ENCODE data around the gene SEC14L1.
"Not testable (repeated sequence)": the region's sequence is repeated elsewhere in the genome, so short reads cannot be mapped to it uniquely, and the experiment has no call there.

SEC14L1 gene

DNA sequence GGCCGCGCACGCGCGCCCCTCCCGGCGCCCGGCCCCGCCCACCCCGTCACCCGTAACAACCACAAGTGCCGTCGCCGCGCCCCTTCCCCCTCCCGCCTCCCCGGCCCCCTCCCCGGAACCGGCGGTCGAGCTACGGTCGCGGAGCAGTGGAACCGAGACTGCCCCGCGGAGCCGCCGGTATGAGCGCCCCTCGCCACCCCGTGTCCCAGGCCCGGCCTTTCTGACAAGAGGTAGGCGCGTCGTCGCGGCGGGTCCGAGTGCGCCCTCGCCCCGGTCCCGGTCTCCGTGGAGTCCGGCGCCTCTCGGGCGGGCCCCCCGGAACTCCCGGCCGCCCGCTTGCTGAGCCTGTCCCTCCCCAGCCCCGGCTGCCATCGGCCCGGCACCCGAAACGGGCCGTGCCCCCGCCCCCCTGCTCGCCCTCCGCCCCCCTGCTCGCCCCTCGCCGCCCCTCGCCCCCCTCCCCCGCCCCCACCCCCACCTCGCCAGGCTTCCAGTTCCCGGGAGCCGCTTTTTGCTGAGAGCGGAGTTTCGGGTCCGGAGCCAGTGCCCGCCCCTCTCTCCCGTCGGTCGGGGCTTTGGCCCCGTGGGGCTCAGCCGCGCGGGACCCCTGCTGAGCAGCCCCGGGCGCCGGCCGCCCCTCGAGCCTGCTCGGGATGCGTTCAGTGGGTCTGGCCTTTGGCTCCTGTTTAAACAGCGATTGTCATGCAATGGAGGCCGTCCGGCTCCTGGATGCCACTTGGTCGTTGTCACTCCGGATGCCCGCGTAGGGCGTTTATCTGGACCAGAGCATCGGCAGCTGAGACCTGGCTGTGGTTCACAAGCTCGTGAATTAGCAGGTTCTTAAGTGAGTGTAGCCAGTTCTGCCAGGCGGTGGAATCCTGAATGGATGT lies at the start of gene SEC14L1:
Gene SEC14L1, plus strand, starts transcription at position 92 of the 890 bp plus-strand sequence. CDS start 2,628 bp downstream, outside the sequence.
- peak; percentile 17 to 21 for DNase-seq

DNA sequence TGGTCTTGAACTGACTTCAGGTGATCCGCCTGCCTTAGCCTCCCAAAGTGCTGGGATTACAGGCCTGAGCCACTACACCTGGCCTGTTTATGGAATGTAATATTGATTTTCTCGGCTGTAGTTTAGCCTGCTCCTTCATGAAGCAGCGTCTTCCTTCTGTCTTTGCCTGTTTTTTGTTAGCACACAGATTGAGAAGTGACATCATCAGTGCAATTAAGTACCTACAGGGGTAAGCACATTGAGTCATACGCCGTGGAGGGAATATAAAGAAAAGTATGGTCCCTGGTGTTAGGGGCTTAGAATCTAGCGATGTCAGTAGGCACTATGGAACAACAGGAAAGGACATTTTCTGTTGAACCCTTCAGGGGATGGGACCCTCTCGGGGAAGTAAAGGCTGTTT lies 48.7 kb upstream of the SEC14L1 start:
- no peak for DNase-seq

DNA sequence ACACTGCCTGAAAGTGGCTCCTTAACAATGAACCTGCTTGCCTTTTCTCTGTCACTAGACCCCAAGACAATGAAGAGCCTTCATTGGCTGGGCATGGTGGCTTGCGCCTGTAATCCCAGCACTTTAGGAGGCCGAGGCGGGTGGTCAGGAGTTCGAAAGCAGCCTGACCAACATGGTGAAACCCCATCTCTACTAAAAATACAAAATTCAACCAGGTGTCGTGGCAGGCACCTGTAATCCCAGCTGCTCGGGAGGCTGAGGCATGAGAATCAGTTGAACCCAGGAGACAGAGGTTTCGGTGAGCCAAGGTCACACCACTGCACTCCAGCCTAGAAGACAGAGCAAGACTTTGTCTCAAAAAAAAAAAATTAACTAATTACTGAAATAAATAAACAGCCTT lies 45.3 kb upstream of the SEC14L1 start:
- no peak for DNase-seq

DNA sequence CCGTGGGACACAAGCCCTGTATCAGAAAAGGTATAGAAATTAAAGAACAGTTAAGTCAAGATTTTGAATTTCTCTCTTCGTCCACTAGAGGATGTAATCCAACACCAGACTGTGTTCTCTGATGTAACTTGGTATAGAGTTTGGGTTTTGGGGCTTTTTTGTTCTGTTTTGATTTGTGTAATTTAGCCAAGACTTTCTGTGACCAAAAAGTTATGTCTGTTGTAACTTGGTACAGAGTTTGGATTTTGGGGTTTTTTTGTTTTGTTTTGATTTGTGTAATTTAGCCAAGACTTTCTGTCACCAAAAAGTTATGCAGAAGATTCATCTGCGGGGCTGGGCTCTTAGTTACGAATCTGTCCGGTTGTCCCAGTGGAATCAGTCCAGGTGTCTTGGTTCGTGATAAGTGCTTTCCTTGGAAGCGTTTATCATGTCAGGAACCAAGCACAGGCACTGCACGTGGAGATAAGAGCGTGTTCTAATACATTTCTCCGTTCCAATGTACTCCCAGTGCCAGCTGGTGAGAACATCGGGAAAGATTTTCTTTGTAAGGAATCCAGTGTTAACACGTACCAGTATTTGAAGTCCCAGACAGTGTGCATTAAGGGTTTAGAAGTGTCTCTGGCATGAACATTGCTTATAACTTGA lies 44.1 kb upstream of the SEC14L1 start:
- no peak for DNase-seq

DNA sequence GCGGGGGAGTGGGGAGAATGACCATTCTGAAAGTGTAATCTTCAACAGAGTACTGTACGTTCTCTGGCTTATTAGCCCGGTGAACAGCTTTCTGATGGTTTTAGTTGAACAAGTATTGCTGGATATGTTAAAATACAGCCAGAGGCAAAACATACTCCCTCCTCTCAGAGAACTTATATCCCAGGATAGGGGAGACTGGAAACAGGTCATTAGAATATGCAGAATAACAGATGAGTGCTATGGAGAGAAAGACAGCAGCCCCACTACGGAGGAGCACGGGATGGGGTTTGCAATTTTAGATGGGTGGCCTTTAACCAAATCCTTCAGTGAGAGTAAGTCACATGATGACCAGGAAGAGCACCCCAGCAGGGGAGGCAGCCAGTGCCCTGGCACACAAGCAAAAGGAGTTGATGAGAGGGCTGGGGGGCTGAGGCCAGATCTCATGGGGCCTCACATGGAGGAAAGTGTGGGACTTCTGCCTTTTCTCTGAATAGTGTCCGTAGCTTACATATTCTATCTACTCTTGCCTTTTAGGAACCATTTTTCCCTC lies 43.1 kb upstream of the SEC14L1 start:
- no peak for DNase-seq

DNA sequence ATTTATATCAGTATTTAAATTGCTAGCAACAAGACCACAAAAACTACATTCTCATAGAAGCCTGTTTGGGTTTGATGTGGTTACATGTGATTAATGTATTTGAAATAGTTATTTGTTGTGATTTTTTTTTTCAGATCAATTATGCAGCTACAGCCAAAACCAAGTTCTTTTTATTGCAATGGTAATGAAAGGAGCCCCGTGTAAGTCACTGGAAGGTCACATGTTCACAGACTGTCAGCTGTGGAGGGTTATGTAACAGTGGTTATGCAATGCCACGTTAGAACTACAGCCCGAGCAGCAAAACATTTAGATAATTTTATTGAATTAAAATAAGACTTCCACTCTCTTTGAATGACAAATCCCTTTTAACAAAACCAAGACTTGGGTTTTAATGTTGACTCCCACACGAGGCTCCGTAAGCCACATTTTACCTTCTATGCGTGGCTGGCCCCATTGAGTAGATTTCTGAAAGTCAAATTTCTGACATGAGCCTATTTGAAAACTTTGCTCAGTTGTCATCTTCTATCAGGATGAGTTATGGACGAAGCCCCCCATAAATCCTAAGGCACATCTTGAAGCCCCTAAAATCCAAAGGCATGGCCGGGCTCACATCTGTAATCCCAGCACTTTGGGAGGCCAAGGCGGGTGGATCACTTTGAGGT lies 41.8 kb upstream of the SEC14L1 start:
- DNase-seq: no peak

DNA sequence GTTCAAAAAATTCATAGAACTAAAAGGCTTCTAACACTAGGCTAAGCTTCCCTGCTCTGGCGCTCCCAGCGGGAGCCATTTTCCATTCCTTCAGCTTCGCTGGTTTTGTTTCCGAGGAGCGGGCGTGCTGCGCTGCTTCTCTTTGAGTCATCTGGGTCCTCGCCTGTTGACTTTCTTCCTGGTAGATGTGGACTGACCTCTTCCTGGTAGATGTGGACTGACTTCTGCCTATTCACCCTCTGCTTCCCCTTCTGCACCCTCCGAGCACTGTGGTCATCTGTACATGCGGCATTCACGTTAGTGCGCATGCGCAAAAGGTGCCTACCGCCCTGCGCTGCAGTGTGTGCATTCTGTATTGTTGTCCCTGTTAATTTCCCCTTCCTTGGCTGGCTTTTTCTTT lies 40.8 kb upstream of the SEC14L1 start:
- no peak for DNase-seq

DNA sequence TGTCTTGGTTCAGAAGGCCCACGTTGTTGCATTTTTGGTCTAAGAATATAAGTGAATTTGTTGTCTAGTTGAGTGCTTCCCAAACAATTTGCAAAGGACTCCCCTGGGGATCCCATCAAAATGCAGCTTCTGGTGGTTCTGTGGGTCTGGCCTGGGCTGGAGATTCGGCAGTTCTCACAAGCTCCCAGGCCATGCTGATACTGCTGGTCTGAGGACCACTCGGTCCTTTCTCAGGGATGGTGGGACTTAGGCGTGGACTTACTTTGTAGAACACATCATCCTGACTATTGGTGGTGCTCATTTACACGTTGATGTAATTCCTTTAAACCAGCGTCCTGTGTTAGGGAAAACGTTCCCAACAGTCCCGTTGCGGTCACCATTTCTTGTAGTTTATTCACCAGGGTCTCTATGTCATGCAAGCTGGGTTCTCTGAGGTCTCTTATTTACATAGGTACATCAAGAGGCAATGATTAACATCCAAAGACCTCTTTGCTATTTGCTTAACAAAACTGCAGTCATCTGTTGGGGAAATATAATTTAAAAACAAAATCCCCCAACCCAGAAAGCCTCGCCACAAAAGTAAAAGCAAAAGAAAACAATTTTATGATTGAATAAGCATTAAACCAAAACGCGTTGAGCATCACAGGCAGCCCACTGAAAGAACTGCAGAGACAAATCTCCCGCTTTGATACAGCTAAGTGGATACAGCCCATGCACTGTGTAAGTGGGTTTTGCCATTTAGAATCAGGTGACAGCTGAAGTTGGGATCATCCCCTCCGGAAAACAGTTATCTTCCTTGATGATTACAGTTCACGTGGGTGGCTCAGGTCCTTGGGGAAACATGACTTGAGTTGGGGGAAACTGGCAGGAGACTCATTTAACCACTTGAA lies 39.0 kb upstream of the SEC14L1 start:
- DNase-seq: no peak

DNA sequence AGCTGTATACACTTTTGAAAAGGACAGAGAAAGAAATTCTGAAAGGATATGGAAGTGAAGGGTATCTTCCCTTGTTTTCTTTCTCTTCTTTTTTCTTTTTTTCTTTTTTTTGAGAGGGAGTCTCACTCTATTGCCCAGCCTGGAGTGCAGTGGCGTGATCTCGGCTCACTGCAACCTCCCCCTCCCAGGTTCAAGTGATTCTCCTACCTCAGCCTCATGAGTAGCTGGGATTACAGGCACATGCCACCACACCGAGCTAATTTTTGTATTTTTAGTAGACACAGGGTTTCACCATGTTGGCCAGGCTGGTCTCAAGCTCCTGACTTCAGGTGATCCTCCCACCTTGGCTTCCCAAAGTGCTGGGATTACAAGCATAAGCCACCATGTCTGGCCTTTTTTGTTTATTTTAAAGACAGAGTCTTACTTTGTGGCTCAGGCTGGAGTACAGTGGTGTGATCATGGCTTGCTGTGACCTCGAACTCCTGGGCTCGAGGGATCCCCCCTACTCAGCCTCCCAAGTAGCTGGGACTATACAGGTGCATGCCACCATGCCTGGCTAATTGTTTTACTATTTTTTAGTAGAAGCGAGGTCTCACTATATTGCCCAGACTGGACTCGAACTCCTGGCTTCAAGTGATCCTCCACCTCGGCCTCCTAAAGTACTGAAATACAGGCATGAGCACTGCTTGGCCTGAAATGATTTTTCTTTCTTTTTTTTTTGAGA lies 38.2 kb upstream of the SEC14L1 start:
- not testable (repeated sequence) for DNase-seq

DNA sequence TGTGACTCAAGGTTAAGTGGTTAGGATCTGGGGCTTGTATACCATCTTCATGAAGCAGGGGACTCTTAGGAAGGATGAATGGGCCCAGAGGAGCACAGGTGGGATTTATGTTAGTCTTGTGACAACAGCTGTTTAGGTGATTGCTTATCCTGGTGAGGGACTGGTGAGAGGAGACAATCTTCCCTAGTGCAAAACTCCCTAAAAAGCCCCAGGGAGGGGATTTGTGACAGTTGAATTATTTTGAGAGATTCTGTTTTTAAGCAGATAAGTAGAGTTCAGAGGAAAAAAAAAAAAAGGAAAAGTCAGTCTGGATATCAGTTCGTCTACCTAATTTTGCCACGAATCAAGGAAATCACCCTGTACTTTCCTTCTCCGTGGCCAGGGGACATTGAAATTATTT lies 35.1 kb upstream of the SEC14L1 start:
- no peak for DNase-seq

DNA sequence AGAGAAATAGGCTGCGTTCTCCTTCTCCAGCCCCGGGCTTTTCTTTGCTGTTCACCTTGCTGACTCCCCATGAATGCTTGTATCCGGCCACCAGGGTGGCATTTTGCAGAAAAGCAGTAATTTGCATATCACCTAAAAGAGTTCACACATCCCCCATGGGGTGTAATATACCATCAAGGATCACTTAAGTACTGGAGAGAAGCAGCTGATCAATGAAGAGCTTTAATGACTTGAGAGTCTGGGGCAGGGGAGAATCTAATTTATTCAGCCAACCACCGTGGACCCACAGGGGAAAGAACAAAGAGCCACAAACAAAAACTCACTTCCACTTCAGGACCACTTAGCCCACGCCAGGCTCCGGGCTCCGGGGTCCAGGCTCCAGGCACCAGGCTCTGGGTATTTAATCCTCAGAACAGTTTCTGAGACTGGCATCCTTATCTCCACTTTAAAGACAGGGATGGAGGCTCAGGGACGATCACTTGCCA lies 33.9 kb upstream of the SEC14L1 start:
- DNase-seq: no peak

DNA sequence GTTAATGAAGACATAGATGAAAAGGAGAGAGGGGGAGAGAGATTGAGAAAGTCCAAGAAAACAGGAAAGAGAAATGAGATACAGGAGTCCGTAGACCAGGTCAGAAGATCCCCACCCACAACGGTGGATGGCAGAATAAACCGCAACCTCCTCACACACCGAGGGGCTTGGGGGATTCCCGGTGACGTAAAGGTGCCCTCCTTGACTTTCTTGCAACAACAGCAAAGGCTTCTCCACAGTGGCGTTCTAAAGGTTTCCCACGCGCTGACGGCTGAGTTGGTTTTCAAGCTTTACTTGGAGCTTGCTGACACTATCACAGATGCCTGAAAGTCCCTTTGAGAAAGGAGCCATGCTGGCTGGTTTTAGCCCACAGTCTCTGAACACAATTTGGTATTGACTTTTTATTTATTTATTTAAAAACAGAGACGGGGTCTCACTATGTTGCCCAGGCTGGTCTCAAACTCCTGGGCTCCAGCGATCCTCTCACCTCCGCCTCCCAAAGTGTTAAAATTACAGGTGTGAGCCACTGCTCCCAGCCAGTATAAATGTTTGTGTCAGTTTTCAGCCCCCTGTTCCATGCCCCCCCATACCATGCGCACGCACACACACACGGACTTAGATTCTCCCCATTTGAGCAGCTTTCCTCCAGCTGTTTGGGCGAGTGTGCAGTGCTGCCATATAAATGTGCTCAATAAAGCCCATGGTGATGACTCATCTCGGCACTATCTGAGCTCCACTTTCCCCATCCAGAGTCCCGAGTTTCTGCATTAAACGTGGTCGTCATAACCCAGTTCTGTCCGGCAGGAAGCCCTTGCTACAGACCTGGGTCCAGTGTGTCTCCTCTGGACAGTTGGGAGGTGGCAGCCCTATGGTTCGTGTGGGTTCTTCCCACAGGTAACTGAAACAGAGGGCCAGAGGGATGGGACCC lies 33.0 kb upstream of the SEC14L1 start:
- peak; percentile 25 to 26 for DNase-seq

DNA sequence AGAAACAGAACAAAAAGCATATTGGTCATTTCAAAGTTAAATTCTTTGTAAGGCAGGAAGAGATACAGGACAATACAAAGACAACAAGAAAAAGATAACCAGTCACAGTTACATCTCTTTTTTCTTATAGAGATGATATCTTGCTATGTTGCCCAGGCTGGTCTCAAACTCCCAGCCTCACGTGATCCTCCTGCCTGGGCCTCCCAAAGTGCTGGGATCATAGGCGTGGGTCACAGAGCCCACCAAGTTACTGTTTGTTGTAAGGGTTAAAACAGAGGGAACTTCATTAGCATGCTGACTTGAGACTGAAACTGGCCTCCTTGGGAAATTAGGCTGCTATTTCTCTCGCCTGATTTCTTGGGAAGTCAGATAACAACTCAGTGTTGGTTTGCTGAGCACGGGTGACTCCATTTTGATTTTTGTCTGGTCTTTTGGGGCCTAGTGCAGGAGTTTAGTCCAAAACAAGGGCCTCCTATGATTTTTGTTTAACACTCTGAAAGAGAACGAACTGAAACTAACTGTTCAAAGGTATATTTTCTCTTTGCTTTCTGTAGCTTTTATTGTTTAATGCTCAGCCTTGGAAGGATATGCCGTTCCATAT lies 31.5 kb upstream of the SEC14L1 start:
- no peak for DNase-seq

DNA sequence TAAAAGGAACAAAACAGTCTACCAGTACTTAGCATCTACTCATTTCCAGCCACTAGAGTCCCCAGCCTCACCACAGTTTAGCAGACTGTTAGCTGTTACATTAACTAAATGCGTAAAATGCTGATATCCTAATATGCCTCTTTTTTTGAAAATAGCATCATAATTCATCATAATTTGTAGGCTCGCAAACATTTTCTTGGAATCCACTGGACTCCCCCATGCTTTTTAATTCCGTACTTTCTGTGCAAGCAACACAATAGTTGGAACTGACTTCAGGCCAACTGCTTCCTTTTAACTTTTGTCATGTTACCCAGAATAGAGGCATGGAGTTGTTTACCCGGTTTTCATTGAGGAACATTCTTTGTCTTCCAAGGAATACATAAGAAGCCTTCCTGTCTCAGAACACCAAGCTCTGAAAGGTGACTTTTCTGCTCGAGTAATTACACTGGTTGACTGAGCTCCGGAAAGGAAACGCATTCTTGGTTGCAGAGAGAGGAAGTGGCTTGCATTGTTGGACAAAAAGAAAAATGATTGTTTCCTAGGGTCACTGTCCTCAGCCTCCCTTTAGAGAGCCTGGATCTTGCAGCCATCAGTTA lies 30.9 kb upstream of the SEC14L1 start:
- DNase-seq: no peak

DNA sequence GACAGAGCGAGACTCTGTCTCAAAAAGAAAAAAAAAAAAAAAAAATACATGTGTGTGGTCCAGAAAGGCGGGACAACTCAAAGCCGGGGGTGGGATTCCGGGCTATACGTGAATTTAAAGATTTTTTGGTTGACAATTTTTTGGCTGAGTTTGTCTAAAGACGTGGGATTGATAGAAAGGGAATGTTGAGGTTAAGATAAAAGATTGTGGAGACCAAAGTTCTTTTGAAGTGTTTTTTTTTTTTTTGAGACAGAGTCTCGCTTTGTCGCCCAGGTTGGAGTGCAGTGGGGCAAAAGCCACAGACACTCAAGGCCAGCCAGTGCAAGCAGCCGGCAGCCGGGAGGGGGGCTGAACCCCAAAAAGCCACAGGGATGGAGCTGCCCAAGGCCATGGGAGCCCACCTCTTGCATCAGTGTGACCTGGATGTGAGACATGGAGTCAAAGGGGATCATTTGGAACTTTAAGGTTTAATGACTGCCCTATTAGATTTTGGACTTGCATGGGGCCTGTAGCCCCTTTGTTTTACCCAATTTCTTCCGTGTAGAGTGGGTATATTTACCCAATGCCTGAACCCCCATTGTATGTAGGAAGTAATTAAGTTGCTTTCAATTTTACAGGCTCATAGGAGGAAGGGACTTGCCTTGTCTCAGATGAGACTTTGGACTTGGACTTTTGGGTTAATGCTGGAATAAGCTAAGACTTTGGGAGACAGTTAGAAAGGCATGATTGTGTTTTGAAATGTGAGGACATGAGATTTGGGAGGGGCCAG lies 29.4 kb upstream of the SEC14L1 start:
- not testable (repeated sequence) for DNase-seq

DNA sequence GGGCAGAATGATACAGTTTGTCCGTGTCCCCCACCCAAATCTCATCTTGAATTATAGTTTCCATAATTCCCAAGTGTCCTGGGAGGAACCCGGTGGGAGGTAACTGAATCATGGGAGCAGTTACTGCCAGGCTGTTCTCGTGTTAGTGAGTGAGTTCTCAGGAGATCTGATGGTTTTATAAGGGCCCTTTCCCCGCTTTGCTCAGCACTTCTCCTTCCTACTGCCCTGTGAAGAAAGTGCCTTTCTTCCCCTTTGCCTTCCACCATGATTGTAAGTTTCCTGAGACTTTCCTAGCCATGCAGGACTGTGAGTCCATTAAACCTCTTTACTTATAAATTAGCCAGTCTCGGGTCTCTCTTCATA lies 28.9 kb upstream of the SEC14L1 start:
- no peak for DNase-seq

DNA sequence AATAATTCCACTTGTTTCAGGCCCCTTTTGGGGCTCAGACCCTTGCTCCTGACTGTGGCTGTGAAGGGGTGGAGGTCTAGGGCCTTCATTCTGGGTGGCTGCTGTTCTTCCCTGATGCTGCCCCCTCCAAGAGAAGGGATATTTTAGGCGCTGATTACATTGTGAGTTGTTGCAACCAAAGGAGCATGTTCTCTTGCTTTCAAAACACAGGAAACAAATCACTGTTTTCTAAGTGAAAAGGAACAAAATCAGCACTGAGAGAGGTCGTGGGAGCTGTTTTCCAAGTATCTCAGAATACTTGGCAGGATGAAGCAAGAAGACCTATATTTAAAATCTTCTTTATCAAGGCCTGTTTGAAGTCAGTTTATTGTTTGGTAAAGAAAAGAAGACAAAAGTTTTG lies 25.3 kb upstream of the SEC14L1 start:
- no peak for DNase-seq

DNA sequence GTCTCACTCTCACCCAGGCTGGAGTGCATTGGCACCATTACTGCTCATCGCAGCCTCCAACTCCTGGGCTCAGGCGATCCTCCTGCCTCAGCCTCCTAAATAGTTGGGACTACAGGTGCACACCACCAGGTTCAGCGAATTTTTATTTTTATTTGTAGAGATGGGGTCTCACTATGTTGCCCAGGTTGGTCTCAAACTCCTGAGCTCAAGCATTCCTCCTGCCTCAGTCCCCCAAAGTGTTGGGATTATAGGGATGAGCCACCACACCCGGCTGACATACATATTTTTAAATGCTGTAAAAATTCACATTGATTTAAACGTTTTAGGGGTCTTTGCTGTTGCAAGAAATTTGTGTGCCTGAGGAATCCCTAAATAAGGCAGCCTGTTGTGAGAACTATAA lies 24.8 kb upstream of the SEC14L1 start:
- DNase-seq: no peak

DNA sequence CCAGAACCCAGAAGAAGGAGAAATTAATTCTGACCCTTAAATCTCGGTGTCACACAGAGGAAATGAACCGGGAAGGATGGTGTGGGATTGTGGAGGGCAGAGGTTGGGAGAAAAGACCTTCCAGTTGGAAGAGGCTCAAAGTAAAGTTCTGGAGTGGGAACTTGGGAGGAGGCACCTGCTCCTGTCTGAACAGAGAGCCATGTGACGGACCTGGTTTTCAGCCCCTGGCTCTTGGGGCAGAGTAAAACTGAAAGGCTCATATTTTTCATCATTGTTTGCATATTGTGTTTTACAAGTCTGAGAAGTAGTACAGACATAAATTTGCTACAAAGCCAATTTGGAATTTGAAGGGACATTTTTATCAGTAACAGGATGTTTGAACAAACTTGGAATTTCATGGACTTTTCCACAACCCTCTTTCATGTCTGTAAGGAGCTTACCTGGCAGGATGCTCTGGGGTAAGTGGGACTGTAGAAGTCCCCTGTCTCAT lies 24.4 kb upstream of the SEC14L1 start:
- DNase-seq: no peak
